HL-60 (cell line): Measurements from ENCODE around the gene DPF3.

Source experiments
- CTCF ChIP-seq: IDR thresholded peaks from one replicate; pipeline ENCODE4 v1.5.1; 2011; ENCODE audit warnings: low read length, control low read depth, inconsistent platforms; ENCODE audit not compliant: insufficient read depth
- GABPA ChIP-seq: IDR thresholded peaks from 2 replicates; pipeline ENCODE4 v1.6.1; 2012; ENCODE audit warnings: low read depth
- POLR2AphosphoS5 ChIP-seq: IDR thresholded peaks from 2 replicates; pipeline ENCODE4 v1.6.1; 2012; ENCODE audit warnings: low read depth
- REST ChIP-seq: IDR thresholded peaks from 2 replicates; pipeline ENCODE4 v1.6.1; 2012; ENCODE audit warnings: low read depth; ENCODE audit not compliant: insufficient replicate concordance
- SPI1 ChIP-seq: IDR thresholded peaks from 2 replicates; pipeline ENCODE4 v1.6.1; 2012; ENCODE audit warnings: low read depth, mild to moderate bottlenecking, borderline replicate concordance

- TF ChIP-seq CTCF = no peak
- TF ChIP-seq REST = no peak
- TF ChIP-seq POLR2AphosphoS5 = no peak
- TF ChIP-seq GABPA = no peak
- no peak for TF ChIP-seq SPI1
Observed at GRCh38 chr14:72644758-72645489, 249.0 kb downstream of the DPF3 start.
